GM12878 (cell line): ENCODE measurements around the gene BMAL1. TPM values are rescaled to one million over a fixed set of nuclear protein-coding genes. Genes with fewer than 3 reads are reported as not detected.
A peak's percentile ranks its signal among the peaks of the same experiment; 100 is the strongest.

ENCODE experiments used
- ATAC-seq: fragments of 200-7000 bp; cut with Tn5 transposase; 3 replicates; pipeline ENCODE4 v1.9.1; 2020; ENCODE audit warnings: mild to moderate bottlenecking, moderate library complexity
- BruUV-seq: library from RNA; stranded (reverse); fragments of 400-500 nt; replicated peaks from 2 replicates; lab custom pipeline; 2021; lab: Mats Ljungman, UMichigan
- CTCF ChIA-PET: fragments of 300-600 bp; sonication (Branson Sonifier 250); formaldehyde crosslinking; extraction: SDS; loops from one replicate; lab custom pipeline; 2021; ENCODE audit warnings: inconsistent platforms; lab: Yijun Ruan, JAX
- POLR2A ChIA-PET: fragments of 350-600 bp; formaldehyde crosslinking; extraction: SDS; loops from one replicate; lab custom pipeline; 2021; ENCODE audit warnings: inconsistent platforms; lab: Charles Lee
- RAD21 ChIA-PET: fragments of 300-600 bp; sonication (Branson Sonifier 250); formaldehyde crosslinking; loops from one replicate; lab custom pipeline; 2023; ENCODE audit warnings: antibody characterized with exemption; ENCODE audit not compliant: unreplicated experiment; lab: Charles Lee
- SMC1A ChIA-PET: fragments of 300-600 bp; sonication (Branson Sonifier 250); formaldehyde crosslinking; loops from one replicate; lab custom pipeline; 2023; ENCODE audit not compliant: unreplicated experiment, uncharacterized antibody; lab: Charles Lee
- DNase-seq: peaks from one replicate; pipeline ENCODE4 v3.0.0-alpha.2; 2011; ENCODE audit warnings: low read depth, low spot score
- FAIRE-seq: peaks from 3 replicates; lab custom pipeline; 2011; peaks lifted over from hg19 to GRCh38; lab: Jason Lieb, UNC
- H2AFZ ChIP-seq: 2 replicates; pipeline ENCODE4 v1.6.0; 2011; ENCODE audit warnings: low read depth, low read length, control low read depth; ENCODE audit not compliant: control insufficient read depth
- H3K27ac ChIP-seq: 2 replicates; pipeline ENCODE4 v1.5.1; 2011; ENCODE audit warnings: control low read depth; ENCODE audit not compliant: control insufficient read depth, insufficient read depth
- H3K27me3 ChIP-seq, 2 experiments: replicated peaks in 1 of 2; 2 replicates each; pipeline versions ENCODE4 v1.6.0 to v1.6.1; 2011; ENCODE audit warnings: low read length in 1 of 2; ENCODE audit not compliant: control insufficient read depth in 2 of 2, insufficient read depth in 2 of 2
- H3K36me3 ChIP-seq, 2 experiments: 2 replicates each; pipeline ENCODE4 v1.5.1; 2011; ENCODE audit warnings: low read length in 1 of 2; ENCODE audit not compliant: control insufficient read depth in 2 of 2, insufficient read depth in 2 of 2
- H3K4me1 ChIP-seq: 2 replicates; pipeline ENCODE4 v1.6.1; 2011; ENCODE audit warnings: mild to moderate bottlenecking, low read length, moderate library complexity, mixed read lengths; ENCODE audit not compliant: control insufficient read depth, insufficient read depth
- H3K4me2 ChIP-seq: 2 replicates; pipeline ENCODE4 v1.6.0; 2011; ENCODE audit warnings: control low read depth; ENCODE audit not compliant: control insufficient read depth, insufficient read depth
- H3K4me3 ChIP-seq: fragments of 200-600 bp; sonication (generic); 2 replicates; pipeline ENCODE4 v1.5.1; 2016
- H3K79me2 ChIP-seq: 2 replicates; pipeline ENCODE4 v1.6.0; 2011; ENCODE audit warnings: low read length; ENCODE audit not compliant: control insufficient read depth, insufficient read depth
- H3K9ac ChIP-seq: 2 replicates; pipeline ENCODE4 v1.8.0; 2011; ENCODE audit warnings: low read length, control low read depth, mixed read lengths; ENCODE audit not compliant: control insufficient read depth, insufficient read depth
- H3K9me3 ChIP-seq: replicated peaks from 3 replicates; pipeline ENCODE4 v1.5.1; 2011; ENCODE audit warnings: mild to moderate bottlenecking, low read length; ENCODE audit not compliant: control insufficient read depth, insufficient read depth
- H4K20me1 ChIP-seq: 2 replicates; pipeline ENCODE4 v1.6.0; 2011; ENCODE audit not compliant: control insufficient read depth, insufficient read depth
- ATF2 ChIP-seq: IDR thresholded peaks from 2 replicates; pipeline ENCODE4 v1.6.1; 2012; ENCODE audit warnings: low read length, inconsistent platforms
- IKZF2 ChIP-seq, 2 experiments: fragments of 450-650 bp; IDR thresholded peaks; 2 replicates each; pipeline ENCODE4 v1.6.1; 2017; ENCODE audit warnings: mild to moderate bottlenecking in 2 of 2, moderate library complexity in 2 of 2
- NR2F1 ChIP-seq: fragments of 450-650 bp; conservative IDR thresholded peaks from 2 replicates; pipeline ENCODE4 v1.6.1; 2017; ENCODE audit warnings: mild to moderate bottlenecking
- RB1 ChIP-seq: fragments of 450-650 bp; formaldehyde crosslinking; IDR thresholded peaks from 2 replicates; pipeline ENCODE4 v1.6.1; 2017; ENCODE audit warnings: mild to moderate bottlenecking, borderline replicate concordance
- RBBP5 ChIP-seq: fragments of 200-600 bp; sonication (generic); conservative IDR thresholded peaks from 2 replicates; pipeline ENCODE4 v1.6.1; 2016
- SIX5 ChIP-seq: IDR thresholded peaks from 2 replicates; pipeline ENCODE4 v1.6.1; 2011; ENCODE audit warnings: mild to moderate bottlenecking, low read depth, low read length, moderate library complexity; ENCODE audit not compliant: severe bottlenecking
- TCF3 ChIP-seq: IDR thresholded peaks from 2 replicates; pipeline ENCODE4 v1.6.1; 2012; ENCODE audit warnings: low read depth, mild to moderate bottlenecking, low read length, borderline replicate concordance; ENCODE audit not compliant: insufficient read depth
- WGBS: methylation state at CpG from one replicate; pipeline ENCODE4 v1.1.6; 2016; ENCODE audit warnings: low lambda C conversion rate; ENCODE audit not compliant: insufficient replicate concordance, insufficient coverage; ENCODE audit errors: missing lambda C conversion rate; 5-methylcytosine and 5-hydroxymethylcytosine counted together
- in situ Hi-C: fragments of 300-500 bp; cut with MboI; formaldehyde crosslinking; loops from 9 replicates; pipeline ENCODE4 v1.14.3; 2018; ENCODE audit warnings: mixed read lengths
- intact Hi-C: fragments of 100-400 bp; cut with micrococcal nuclease; formaldehyde crosslinking; loops from one replicate; pipeline ENCODE4 v1.14.2; 2022; ENCODE audit not compliant: unreplicated experiment
- polyA plus RNA-seq, 11 experiments: library from polyadenylated mRNA; depleted of rRNA in 4 of 11; unstranded in 6 of 11; stranded (reverse) in 5 of 11; fragments of >200 nt; fragmentation: Nextera tagmentation in 4 of 11; fragmentation: Illumina TruSeq in 1 of 11; extraction: Ambion mirVana in 4 of 11; extraction: Trizol in 1 of 11; gene quantifications; 1 replicate in 1 of 11; 2 replicates in 10 of 11; pipeline versions ENCODE4 v1.2.1 to v1.2.3, GENCODE V29; 2011 to 2016; ENCODE audit warnings: inconsistent platforms in 2 of 11, missing spikeins in 2 of 11, low read depth in 1 of 11
- total RNA-seq, 4 experiments: library from RNA; depleted of rRNA in 3 of 4; stranded (reverse); fragments of >200 nt in 3 of 4; fragmentation: Illumina TruSeq in 1 of 4; extraction: Trizol in 1 of 4; gene quantifications; 2 replicates each; pipeline versions ENCODE4 v1.2.1 to v1.2.3, GENCODE V29; 2013 to 2021
- TF ChIP-seq, protein P1 (sequence below): fragments of 150-350 bp; IDR thresholded peaks from 2 replicates; pipeline ENCODE4 v1.6.1; 2016; ENCODE audit warnings: low read depth, low read length

The BMAL1 gene
- total and polyA plus RNA-seq, 10 of the 15 experiments (the other 5 are each of a cell fraction or from before 2014, with no cell fraction given), result 3.5 to 40.6 (median 13.6) TPM

DNA sequence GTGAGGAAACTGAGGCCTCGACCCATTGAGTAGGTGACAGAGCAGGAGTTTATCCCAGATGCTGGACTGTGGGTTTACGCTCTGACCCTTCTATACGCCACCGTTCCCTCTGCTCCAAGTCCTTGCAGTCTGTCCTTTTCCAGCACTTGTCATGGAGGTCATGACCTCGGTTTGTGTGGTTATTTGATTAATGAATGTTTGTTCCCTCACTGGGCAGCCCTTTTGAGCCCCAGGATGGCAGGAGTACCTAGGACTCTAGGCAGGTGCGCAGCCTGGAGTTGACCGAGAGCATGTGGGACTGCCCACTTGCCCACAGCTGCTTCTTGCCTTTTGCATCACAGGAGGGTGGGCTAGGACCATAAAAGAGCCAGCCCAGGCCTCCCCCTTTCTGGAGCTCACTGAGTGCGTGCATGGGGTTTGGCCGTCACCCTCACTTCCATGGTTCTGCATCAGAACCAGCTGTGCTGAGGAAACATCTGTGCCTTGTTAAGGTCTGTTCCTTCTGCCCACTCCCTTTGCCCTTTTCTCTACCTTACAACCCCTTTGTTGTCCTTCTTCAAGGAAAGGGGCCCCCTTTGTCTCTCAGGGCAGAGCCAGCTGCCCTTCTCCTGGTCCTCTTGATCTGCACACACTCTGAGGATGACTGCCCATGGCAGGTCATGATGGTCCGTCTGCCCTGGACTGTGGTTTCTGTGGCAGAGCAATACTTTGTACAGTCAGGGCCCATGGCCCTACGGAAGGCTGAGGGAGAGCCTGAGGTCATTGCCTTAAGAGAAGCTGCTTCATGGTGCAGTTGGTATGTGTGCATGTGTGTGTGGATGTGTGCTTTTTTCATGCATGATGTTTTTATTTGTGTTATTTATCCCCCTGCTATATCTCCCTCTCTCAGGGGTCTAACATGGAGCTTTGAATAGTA is 38.2 kb downstream of the BMAL1 start:
- DNase-seq (no peak), ATAC-seq (peak; percentile 68), FAIRE-seq (no peak)
- 84% methylated on average over 11 of the region's 11 CpGs for WGBS
- H2AFZ ChIP-seq, result no peak overlapping the region
- ChIA-PET CTCF (interaction anchor here (0.6 to 11.7 kb wide), 12 partner anchors 10 to 151 kb away, joined by 3 to 149 read pairs (median 4); no protein-coding TSS in a partner anchor), SMC1A (interaction anchor here (0.6 to 12.9 kb wide), 17 partner anchors 10 to 316 kb away, joined by 3 to 226 read pairs (median 6); no protein-coding TSS in a partner anchor), RAD21 (interaction anchor here (0.9 to 8.7 kb wide), 5 partner anchors 12 to 65 kb away, joined by 3 to 103 read pairs (median 7); no protein-coding TSS in a partner anchor), POLR2A (interaction anchor here (0.6 to 3.3 kb wide), 11 partner anchors 11 to 37 kb away, joined by 3 to 12 read pairs (median 4); no protein-coding TSS in a partner anchor)
- intact Hi-C loops (loop anchor here (2.0 kb wide), 1 partner anchor 37 kb away; no protein-coding TSS in a partner anchor), in situ Hi-C loops (no loop called here)
- no peaks in the 10 kb centered on the region for H4K20me1 ChIP-seq
- no peak overlapping the region for H3K9ac ChIP-seq
- H3K27me3 ChIP-seq, result no peaks in the 10 kb centered on the region
- H3K27ac ChIP-seq, result 0 out of 2 replicates have a peak overlapping the region, but pooled peaks have one; percentile 33
- no peak overlapping the region for H3K4me2 ChIP-seq
- H3K4me1 ChIP-seq, result peaks cover 16% of the 10 kb centered on the region
- H3K4me3 ChIP-seq, result no peak overlapping the region
- TF ChIP-seq TCF3 (no peak), NR2F1 (peak; percentile 33; the same call in 1 of the 2 replicates)
- no peaks in the 10 kb centered on the region for H3K9me3 ChIP-seq
- H3K36me3 ChIP-seq, result peaks cover 0 to 1% of the 10 kb centered on the region in 2 experiments; a peak in 3 of 4 replicates
- BruUV-seq, result no TSS peak
- peaks cover 34% of the 10 kb centered on the region for H3K79me2 ChIP-seq

DNA sequence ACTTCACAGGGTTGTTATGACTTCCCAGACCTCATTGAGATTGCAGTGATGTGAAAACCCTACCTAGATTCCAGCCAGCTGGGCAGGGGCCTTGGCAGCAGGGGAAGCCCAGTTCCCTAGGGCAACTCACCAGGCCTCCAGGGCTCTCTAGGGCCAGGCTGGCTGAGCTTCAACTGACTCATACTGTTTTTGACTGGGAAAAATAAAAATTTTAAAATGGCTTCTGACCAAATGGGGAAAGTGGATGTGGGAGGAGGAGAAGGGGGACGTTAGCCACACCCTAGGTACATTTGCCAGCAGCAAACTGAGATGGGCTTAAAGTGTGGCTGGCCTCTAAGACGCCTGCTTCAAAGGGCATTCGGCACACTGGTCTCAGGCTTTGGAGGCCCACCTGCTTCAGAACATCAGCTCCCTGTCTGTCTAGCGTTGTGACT is 39.0 kb downstream of the BMAL1 start:
- Histone ChIP-seq H3K4me1 (peaks cover 21% of the 10 kb centered on the region), H3K27me3 (no peaks in the 10 kb centered on the region), H3K4me3 (no peak overlapping the region), H3K9me3 (no peaks in the 10 kb centered on the region), H3K36me3 (peaks cover 0 to 1% of the 10 kb centered on the region in 2 experiments; a peak in 2 of 4 replicates), H3K4me2 (no peak overlapping the region), H3K79me2 (peaks cover 37% of the 10 kb centered on the region), H2AFZ (no peak overlapping the region), H3K9ac (no peak overlapping the region), H4K20me1 (no peaks in the 10 kb centered on the region), H3K27ac (no peak overlapping the region)
- ChIA-PET POLR2A (interaction anchor here (1.0 to 3.3 kb wide), 9 partner anchors 13 to 38 kb away, joined by 3 to 12 read pairs (median 4); no protein-coding TSS in a partner anchor), SMC1A (interaction anchor here (0.9 to 12.9 kb wide), 14 partner anchors 11 to 66 kb away, joined by 3 to 226 read pairs (median 7); no protein-coding TSS in a partner anchor), RAD21 (interaction anchor here (0.6 to 8.7 kb wide), 6 partner anchors 13 to 37 kb away, joined by 3 to 103 read pairs (median 6); no protein-coding TSS in a partner anchor), CTCF (interaction anchor here (0.9 to 11.7 kb wide), 7 partner anchors 11 to 47 kb away, joined by 3 to 149 read pairs (median 5); no protein-coding TSS in a partner anchor)
- FAIRE-seq (no peak), DNase-seq (no peak), ATAC-seq (peak; percentile 84)
- 13% methylated on average over 4 of the region's 4 CpGs for WGBS
- in situ Hi-C loops, result no loop called here
- intact Hi-C loops, result loop anchor here (2.0 kb wide), 1 partner anchor 38 kb away; no protein-coding TSS in a partner anchor
- no TSS peak for BruUV-seq
- TF ChIP-seq IKZF2 (IDR thresholded peaks at IDR 0.05) (peak in 1 of 2 experiments; percentile 15; a peak in 1 of 4 replicates), ATF2 (0 out of 2 replicates have a peak, but pooled peaks have one; percentile 60), RB1 (peak; percentile 50; the same call in 1 of the 2 replicates), SIX5 (no peak), RBBP5 (no peak)
- TF ChIP-seq, protein P1, sequence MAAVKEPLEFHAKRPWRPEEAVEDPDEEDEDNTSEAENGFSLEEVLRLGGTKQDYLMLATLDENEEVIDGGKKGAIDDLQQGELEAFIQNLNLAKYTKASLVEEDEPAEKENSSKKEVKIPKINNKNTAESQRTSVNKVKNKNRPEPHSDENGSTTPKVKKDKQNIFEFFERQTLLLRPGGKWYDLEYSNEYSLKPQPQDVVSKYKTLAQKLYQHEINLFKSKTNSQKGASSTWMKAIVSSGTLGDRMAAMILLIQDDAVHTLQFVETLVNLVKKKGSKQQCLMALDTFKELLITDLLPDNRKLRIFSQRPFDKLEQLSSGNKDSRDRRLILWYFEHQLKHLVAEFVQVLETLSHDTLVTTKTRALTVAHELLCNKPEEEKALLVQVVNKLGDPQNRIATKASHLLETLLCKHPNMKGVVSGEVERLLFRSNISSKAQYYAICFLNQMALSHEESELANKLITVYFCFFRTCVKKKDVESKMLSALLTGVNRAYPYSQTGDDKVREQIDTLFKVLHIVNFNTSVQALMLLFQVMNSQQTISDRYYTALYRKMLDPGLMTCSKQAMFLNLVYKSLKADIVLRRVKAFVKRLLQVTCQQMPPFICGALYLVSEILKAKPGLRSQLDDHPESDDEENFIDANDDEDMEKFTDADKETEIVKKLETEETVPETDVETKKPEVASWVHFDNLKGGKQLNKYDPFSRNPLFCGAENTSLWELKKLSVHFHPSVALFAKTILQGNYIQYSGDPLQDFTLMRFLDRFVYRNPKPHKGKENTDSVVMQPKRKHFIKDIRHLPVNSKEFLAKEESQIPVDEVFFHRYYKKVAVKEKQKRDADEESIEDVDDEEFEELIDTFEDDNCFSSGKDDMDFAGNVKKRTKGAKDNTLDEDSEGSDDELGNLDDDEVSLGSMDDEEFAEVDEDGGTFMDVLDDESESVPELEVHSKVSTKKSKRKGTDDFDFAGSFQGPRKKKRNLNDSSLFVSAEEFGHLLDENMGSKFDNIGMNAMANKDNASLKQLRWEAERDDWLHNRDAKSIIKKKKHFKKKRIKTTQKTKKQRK, result no peak
